HG02623 (cell line): ENCODE data around the gene MED4.
A peak's percentile ranks its signal among the peaks of the same experiment; 100 is the strongest.
"Not testable (repeated sequence)": the region's sequence is repeated elsewhere in the genome, so short reads cannot be mapped to it uniquely, and the experiment has no call there.

ENCODE experiments used
- ATAC-seq: cut with Tn5 transposase; IDR thresholded peaks from one replicate; pipeline ENCODE4 v1.9.1; 2021; ENCODE audit warnings: moderate library complexity; ENCODE audit not compliant: unreplicated experiment

The MED4 gene

GRCh38 chr13:48096670-48097069 is 1.8 kb upstream of the MED4 start:
- no peak for ATAC-seq

GRCh38 chr13:48094404-48094780 is 512 bp downstream of the MED4 start:
- ATAC-seq = no peak

- ATAC-seq = no peak
Observed at GRCh38 chr13:48093588-48093987, 1.3 kb downstream of the MED4 start.

- ATAC-seq = no peak
Observed at GRCh38 chr13:48086272-48086671, 8.6 kb downstream of the MED4 start.

- no peak for ATAC-seq
Observed at GRCh38 chr13:48081739-48082138, 13.2 kb downstream of the MED4 start.

GRCh38 chr13:48078251-48078656 is 16.6 kb downstream of the MED4 start:
- peak; percentile 98 for ATAC-seq

GRCh38 chr13:48074006-48074405 is 20.9 kb downstream of the MED4 start:
- ATAC-seq = no peak

GRCh38 chr13:48072787-48073186 is 22.1 kb downstream of the MED4 start:
- no peak for ATAC-seq

GRCh38 chr13:48072304-48072703 is 22.6 kb downstream of the MED4 start:
- no peak for ATAC-seq

GRCh38 chr13:48070942-48071341 is 24.0 kb downstream of the MED4 start:
- ATAC-seq = no peak

- no peak for ATAC-seq
Observed at GRCh38 chr13:48069573-48069972, 25.3 kb downstream of the MED4 start.

- ATAC-seq = no peak
Observed at GRCh38 chr13:48068952-48069351, 26.0 kb downstream of the MED4 start.

GRCh38 chr13:48068036-48068435 is 26.9 kb downstream of the MED4 start:
- no peak for ATAC-seq

- ATAC-seq = no peak
Observed at GRCh38 chr13:48066310-48066989, 28.5 kb downstream of the MED4 start.

- ATAC-seq = not testable (repeated sequence)
Observed at GRCh38 chr13:48059951-48060350, 35.0 kb downstream of the MED4 start.

GRCh38 chr13:48058536-48058935 is 36.4 kb downstream of the MED4 start:
- ATAC-seq = not testable (repeated sequence)

- ATAC-seq = no peak
Observed at GRCh38 chr13:48055712-48056111, 39.2 kb downstream of the MED4 start.

GRCh38 chr13:48054601-48055000 is 40.3 kb downstream of the MED4 start:
- ATAC-seq = no peak

GRCh38 chr13:48050550-48050949 is 44.4 kb downstream of the MED4 start:
- ATAC-seq = no peak

- ATAC-seq = no peak
Observed at GRCh38 chr13:48043789-48044503, 51.0 kb downstream of the MED4 start.

GRCh38 chr13:48042894-48043293 is 52.0 kb downstream of the MED4 start:
- no peak for ATAC-seq

GRCh38 chr13:48040896-48041295 is 54.0 kb downstream of the MED4 start:
- ATAC-seq = no peak

- no peak for ATAC-seq
Observed at GRCh38 chr13:48040049-48040448, 54.9 kb downstream of the MED4 start.
